SK-N-SH treated with all-trans-retinoic acid at 6 μM for 48 hours (cell line): ENCODE measurements around the gene ATP10B.

ENCODE experiments used
- ATAC-seq: fragments of 200-7000 bp; cut with Tn5 transposase; 3 replicates; pipeline ENCODE4 v1.9.1; 2020; ENCODE audit warnings: mild to moderate bottlenecking, moderate library complexity
- ARNTL ChIP-seq: fragments of 450-650 bp; formaldehyde crosslinking; IDR thresholded peaks from 2 replicates; pipeline ENCODE4 v1.5.0; 2020; ENCODE audit warnings: low read depth, mild to moderate bottlenecking, moderate library complexity, borderline replicate concordance
- BACH2 ChIP-seq: fragments of 250-450 bp; sonication (Bioruptor Pico); IDR thresholded peaks from 2 replicates; pipeline ENCODE4 v1.9.0; 2021; ENCODE audit warnings: mild to moderate bottlenecking, borderline replicate concordance
- CSDC2 ChIP-seq: fragments of 250-450 bp; sonication (Bioruptor Pico); IDR thresholded peaks from 2 replicates; pipeline ENCODE4 v1.5.0; 2020; ENCODE audit warnings: mild to moderate bottlenecking, moderate library complexity
- CSRNP3 ChIP-seq: fragments of 250-450 bp; sonication (Bioruptor Pico); IDR thresholded peaks from 2 replicates; pipeline ENCODE4 v1.5.1; 2021; ENCODE audit warnings: mild to moderate bottlenecking, moderate library complexity
- ESRRG ChIP-seq: fragments of 250-450 bp; sonication (Bioruptor Pico); IDR thresholded peaks from 2 replicates; pipeline ENCODE4 v1.6.1; 2021; ENCODE audit warnings: mild to moderate bottlenecking
- GLIS3 ChIP-seq: fragments of 250-450 bp; sonication (Bioruptor Pico); IDR thresholded peaks from 2 replicates; pipeline ENCODE4 v1.5.0; 2020; ENCODE audit warnings: mild to moderate bottlenecking, moderate library complexity
- ISL1 ChIP-seq: fragments of 250-450 bp; sonication (Bioruptor Pico); IDR thresholded peaks from 2 replicates; pipeline ENCODE4 v2.1.2; 2022; ENCODE audit warnings: mild to moderate bottlenecking, moderate library complexity
- OSR1 ChIP-seq: fragments of 250-450 bp; sonication (Bioruptor Pico); IDR thresholded peaks from 2 replicates; pipeline ENCODE4 v1.8.0; 2022; ENCODE audit warnings: moderate library complexity, mild to moderate bottlenecking, inconsistent platforms
- PATZ1 ChIP-seq: fragments of 250-450 bp; sonication (Bioruptor Pico); IDR thresholded peaks from 2 replicates; pipeline ENCODE4 v1.8.0; 2020; ENCODE audit warnings: mild to moderate bottlenecking, moderate library complexity, borderline replicate concordance
- POU6F1 ChIP-seq: fragments of 250-450 bp; sonication (Bioruptor Pico); IDR thresholded peaks from 2 replicates; pipeline ENCODE4 v1.8.0; 2021; ENCODE audit warnings: low read depth, mild to moderate bottlenecking, moderate library complexity, borderline replicate concordance
- PPARA ChIP-seq: fragments of 250-450 bp; sonication (Bioruptor Pico); IDR thresholded peaks from 2 replicates; pipeline ENCODE4 v1.5.0; 2020; ENCODE audit warnings: mild to moderate bottlenecking, borderline replicate concordance
- RARB ChIP-seq: fragments of 250-450 bp; sonication (Bioruptor Pico); IDR thresholded peaks from 2 replicates; pipeline ENCODE4 v1.8.0; 2021; ENCODE audit warnings: mild to moderate bottlenecking, moderate library complexity
- SNAI2 ChIP-seq: fragments of 250-450 bp; sonication (Bioruptor Pico); IDR thresholded peaks from 2 replicates; pipeline ENCODE4 v1.5.0; 2020; ENCODE audit warnings: mild to moderate bottlenecking, moderate library complexity
- TCF4 ChIP-seq: fragments of 250-450 bp; sonication (Bioruptor Pico); IDR thresholded peaks from 2 replicates; pipeline ENCODE4 v1.8.0; 2021; ENCODE audit warnings: mild to moderate bottlenecking, moderate library complexity, borderline replicate concordance
- TOX ChIP-seq: fragments of 250-450 bp; sonication (Bioruptor Pico); IDR thresholded peaks from 2 replicates; pipeline ENCODE4 v1.8.0; 2021; ENCODE audit warnings: mild to moderate bottlenecking, moderate library complexity, borderline replicate concordance
- TSHZ2 ChIP-seq: fragments of 250-450 bp; sonication (Bioruptor Pico); IDR thresholded peaks from 2 replicates; pipeline ENCODE4 v1.5.0; 2020; ENCODE audit warnings: mild to moderate bottlenecking, moderate library complexity
- ZC3H10 ChIP-seq: fragments of 250-450 bp; sonication (Bioruptor Pico); IDR thresholded peaks from 2 replicates; pipeline ENCODE4 v1.5.1; 2021; ENCODE audit warnings: mild to moderate bottlenecking, moderate library complexity
- ZFP3 ChIP-seq: fragments of 250-450 bp; sonication (Bioruptor Pico); IDR thresholded peaks from 2 replicates; pipeline ENCODE4 v1.5.0; 2020; ENCODE audit warnings: mild to moderate bottlenecking, moderate library complexity
- ZFP30 ChIP-seq: fragments of 450-650 bp; formaldehyde crosslinking; IDR thresholded peaks from 2 replicates; pipeline ENCODE4 v1.5.0; 2022; ENCODE audit warnings: mild to moderate bottlenecking, moderate library complexity
- ZNF565 ChIP-seq: fragments of 450-650 bp; formaldehyde crosslinking; conservative IDR thresholded peaks from 2 replicates; pipeline ENCODE4 v1.5.0; 2020; ENCODE audit warnings: low read depth, mild to moderate bottlenecking, moderate library complexity
- ZNF70 ChIP-seq: fragments of 450-650 bp; formaldehyde crosslinking; IDR thresholded peaks from 2 replicates; pipeline ENCODE4 v1.5.0; 2020; ENCODE audit warnings: mild to moderate bottlenecking, moderate library complexity
- ZNF8 ChIP-seq: fragments of 450-650 bp; formaldehyde crosslinking; IDR thresholded peaks from 2 replicates; pipeline ENCODE4 v1.5.0; 2020; ENCODE audit warnings: mild to moderate bottlenecking, moderate library complexity

The ATP10B gene

GRCh38 chr5:160573318-160573717 is 278.7 kb downstream of the ATP10B start:
- no peak for ATAC-seq
- TF ChIP-seq TSHZ2 (CRISPR knock-in tag) (no peak), ZFP3 (CRISPR knock-in tag) (no peak), ZC3H10 (CRISPR knock-in tag) (no peak), SNAI2 (CRISPR knock-in tag) (no peak), GLIS3 (CRISPR knock-in tag) (no peak), CSDC2 (CRISPR knock-in tag) (no peak), CSRNP3 (no peak), ZNF8 (no peak), ZNF70 (no peak), OSR1 (CRISPR knock-in tag) (no peak)

- no peak for ATAC-seq
These were observed 284.8 kb downstream of the ATP10B start for GRCh38 chr5:160567031-160567705.

GRCh38 chr5:160565376-160565775 is 286.6 kb downstream of the ATP10B start:
- no peak for TF ChIP-seq ZFP3 (CRISPR knock-in tag)
- TF ChIP-seq ARNTL (CRISPR knock-in tag), result no peak
- no peak for TF ChIP-seq TOX (CRISPR knock-in tag)
- no peak for TF ChIP-seq ZC3H10 (CRISPR knock-in tag)
- no peak for TF ChIP-seq PPARA (CRISPR knock-in tag)
- TF ChIP-seq PATZ1 (CRISPR knock-in tag), result no peak
- no peak for TF ChIP-seq ESRRG (CRISPR knock-in tag)
- ATAC-seq, result no peak

More at GRCh38 chr5:160567031-160567705, 284.8 kb downstream of the ATP10B start:
- TF ChIP-seq CSDC2 (CRISPR knock-in tag) (no peak), PATZ1 (CRISPR knock-in tag) (no peak), ISL1 (no peak), ZNF8 (no peak)

GRCh38 chr5:160556846-160557245 is 295.2 kb downstream of the ATP10B start:
- ATAC-seq, result no peak
- TF ChIP-seq PPARA (CRISPR knock-in tag), result no peak
- TF ChIP-seq TSHZ2 (CRISPR knock-in tag), result no peak
- TF ChIP-seq GLIS3 (CRISPR knock-in tag), result no peak
- TF ChIP-seq BACH2 (CRISPR knock-in tag), result no peak
- no peak for TF ChIP-seq ZNF70
- no peak for TF ChIP-seq CSDC2 (CRISPR knock-in tag)
- TF ChIP-seq ZNF565 (CRISPR knock-in tag), result no peak
- no peak for TF ChIP-seq ESRRG (CRISPR knock-in tag)
- TF ChIP-seq ZFP3 (CRISPR knock-in tag), result no peak
- TF ChIP-seq SNAI2 (CRISPR knock-in tag), result no peak
- TF ChIP-seq ZC3H10 (CRISPR knock-in tag), result no peak
- no peak for TF ChIP-seq ZFP30
- TF ChIP-seq RARB (CRISPR knock-in tag), result no peak
- TF ChIP-seq TCF4 (CRISPR knock-in tag), result no peak
- no peak for TF ChIP-seq POU6F1 (CRISPR knock-in tag)
